ENCODE data around the gene ABAT. TPM values are rescaled to one million over a fixed set of nuclear protein-coding genes. Genes with fewer than 3 reads are reported as not detected.

The ABAT gene
- total RNA-seq, 4 donors from 2014 or later, result 8.3 to 33.5 (median 29.0) TPM

DNA sequence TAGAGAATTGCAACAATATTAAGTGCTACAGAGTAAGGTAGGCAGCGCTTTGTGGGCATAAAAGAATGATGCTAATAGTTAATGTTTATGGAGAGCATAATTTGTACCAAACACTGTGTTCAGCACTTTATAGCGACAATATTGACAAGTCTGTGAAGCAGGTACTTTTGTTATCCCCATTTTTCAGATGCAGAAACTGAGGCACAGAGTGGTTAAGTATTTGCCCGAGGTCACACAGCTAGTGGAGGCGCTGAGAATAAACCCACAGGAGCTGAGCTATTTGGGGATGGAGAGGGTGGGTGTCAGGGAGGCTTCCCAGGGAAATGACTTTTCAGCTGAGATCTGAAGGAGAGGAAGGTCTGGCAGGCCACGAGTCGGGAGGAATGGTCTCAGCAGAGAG lies 83.6 kb downstream of the ABAT start:
- Histone ChIP-seq H3K4me3 (no peak overlapping the region), H3K9me3 (no peaks in the 10 kb centered on the region), H3K4me1 (no peaks in the 10 kb centered on the region), H3K27me3 (no peaks in the 10 kb centered on the region), H3K36me3 (no peaks in the 10 kb centered on the region), H3K27ac (no peak overlapping the region)
- DNase-seq, result no peak
- no peak for TF ChIP-seq CTCF (IDR thresholded peaks at IDR 0.05)
- TF ChIP-seq POLR2A (IDR thresholded peaks at IDR 0.05), result no peak

- no peaks in the 10 kb centered on the region for H3K9me3 ChIP-seq
- H3K4me1 ChIP-seq, result no peaks in the 10 kb centered on the region
- TF ChIP-seq CTCF (IDR thresholded peaks at IDR 0.05) (no peak), POLR2A (IDR thresholded peaks at IDR 0.05) (no peak)
- no peak for DNase-seq
- H3K27ac ChIP-seq, result no peak overlapping the region
- H3K27me3 ChIP-seq, result no peaks in the 10 kb centered on the region
- H3K36me3 ChIP-seq, result no peaks in the 10 kb centered on the region
- no peak overlapping the region for H3K4me3 ChIP-seq
These were observed 85.6 kb downstream of the ABAT start for GRCh38 chr16:8760021-8760420.

- Histone ChIP-seq H3K4me1 (no peaks in the 10 kb centered on the region), H3K4me3 (no peak overlapping the region), H3K9me3 (no peaks in the 10 kb centered on the region), H3K27ac (no peak overlapping the region), H3K36me3 (no peaks in the 10 kb centered on the region), H3K27me3 (no peaks in the 10 kb centered on the region)
- no peak for DNase-seq
- no peak for TF ChIP-seq POLR2A (IDR thresholded peaks at IDR 0.05)
These were observed 86.7 kb downstream of the ABAT start for GRCh38 chr16:8761078-8761477.

DNA sequence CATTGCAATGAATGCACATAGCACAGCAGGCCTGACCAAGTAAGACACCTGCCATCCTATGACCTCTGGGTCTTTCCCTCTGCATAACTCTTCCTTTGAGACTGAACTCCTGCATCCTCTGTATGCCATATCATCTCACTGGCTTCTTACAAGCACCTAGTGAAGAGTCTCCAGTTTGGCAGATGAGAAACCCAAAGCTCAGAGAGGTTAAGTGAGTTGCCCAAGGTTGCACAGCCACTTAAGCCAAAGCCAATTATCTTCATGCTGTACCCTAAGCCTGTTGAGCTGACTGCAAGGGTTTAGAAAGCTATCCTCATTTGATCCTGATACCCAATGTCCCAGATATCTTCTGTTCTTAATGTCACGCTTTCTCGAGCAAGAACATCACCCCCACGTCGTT lies 87.8 kb downstream of the ABAT start:
- DNase-seq, result no peak

GRCh38 chr16:8763083-8763482 lies 88.7 kb downstream of the ABAT start:
- no peak overlapping the region for H3K4me3 ChIP-seq
- H3K9me3 ChIP-seq, result no peaks in the 10 kb centered on the region
- no peaks in the 10 kb centered on the region for H3K27me3 ChIP-seq
- TF ChIP-seq CTCF (IDR thresholded peaks at IDR 0.05), result no peak
- no peak for TF ChIP-seq POLR2A (IDR thresholded peaks at IDR 0.05)
- no peaks in the 10 kb centered on the region for H3K4me1 ChIP-seq
- no peak overlapping the region for H3K27ac ChIP-seq
- DNase-seq, result no peak
- peaks cover 0 to 10% (median 0%) of the 10 kb centered on the region in 3 donors for H3K36me3 ChIP-seq

More for the DNA sequence above, 87.8 kb downstream of the ABAT start:
- no peaks in the 10 kb centered on the region for H3K4me1 ChIP-seq
- no peaks in the 10 kb centered on the region for H3K27me3 ChIP-seq
- H3K27ac ChIP-seq, result no peak overlapping the region
- H3K36me3 ChIP-seq, result peaks cover 0 to 6% (median 0%) of the 10 kb centered on the region in 3 donors
- no peak for TF ChIP-seq POLR2A (IDR thresholded peaks at IDR 0.05)
- no peak for TF ChIP-seq CTCF (IDR thresholded peaks at IDR 0.05)
- H3K9me3 ChIP-seq, result no peaks in the 10 kb centered on the region
- no peak overlapping the region for H3K4me3 ChIP-seq

- TF ChIP-seq CTCF (IDR thresholded peaks at IDR 0.05) (no peak), POLR2A (IDR thresholded peaks at IDR 0.05) (no peak)
- Histone ChIP-seq H3K4me3 (no peak overlapping the region), H3K27me3 (no peaks in the 10 kb centered on the region), H3K4me1 (no peaks in the 10 kb centered on the region), H3K9me3 (no peaks in the 10 kb centered on the region), H3K36me3 (peaks cover 0 to 18% (median 0%) of the 10 kb centered on the region in 3 donors), H3K27ac (no peak overlapping the region)
- no peak for DNase-seq
These were observed 89.5 kb downstream of the ABAT start for GRCh38 chr16:8763899-8764298.

Measured in Peyer's patch (tissue), 4 donors.